Limb (tissue), 2 donors: ENCODE data around the gene BMP6.

Experiments
- DNase-seq, 2 donors: peaks; one replicate each; pipeline ENCODE4 v3.0.0-alpha.2; 2016; ENCODE audit errors: extremely low spot score in 2 of 2

The BMP6 gene

DNA sequence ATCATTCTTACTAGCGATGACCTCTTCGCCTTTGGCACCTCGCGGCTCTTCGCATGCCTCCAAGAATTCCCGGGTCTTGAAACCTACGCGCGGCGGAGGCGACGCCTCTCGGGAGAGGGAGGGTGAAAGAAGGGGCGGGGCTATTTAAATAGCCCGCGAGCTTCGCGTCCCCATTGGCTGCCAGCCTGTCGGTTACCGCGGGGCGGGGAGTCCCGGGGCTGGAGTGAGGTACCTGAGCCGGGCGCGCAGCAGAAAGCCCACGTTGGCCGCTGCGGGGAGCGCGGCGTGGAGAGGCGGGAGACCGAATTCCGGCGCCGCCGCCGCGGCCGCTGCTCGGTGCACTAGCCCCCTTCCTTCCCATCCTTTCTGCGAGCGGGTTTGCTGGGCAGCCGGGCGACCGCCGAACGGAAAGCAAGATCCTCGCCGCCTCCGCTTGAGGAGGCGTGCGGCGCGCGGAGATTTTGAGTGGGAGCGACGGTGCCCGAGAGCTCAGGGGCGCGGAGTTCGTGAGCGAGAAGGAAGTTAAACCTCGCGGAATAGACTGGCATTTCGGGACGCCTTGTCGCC is at the start of gene BMP6:
TSS of gene BMP6 (plus strand) at position 251 of the 567 bp plus-strand sequence. CDS start 857 bp downstream, outside the sequence.
- DNase-seq, result peak; percentile 84 to 91

DNA sequence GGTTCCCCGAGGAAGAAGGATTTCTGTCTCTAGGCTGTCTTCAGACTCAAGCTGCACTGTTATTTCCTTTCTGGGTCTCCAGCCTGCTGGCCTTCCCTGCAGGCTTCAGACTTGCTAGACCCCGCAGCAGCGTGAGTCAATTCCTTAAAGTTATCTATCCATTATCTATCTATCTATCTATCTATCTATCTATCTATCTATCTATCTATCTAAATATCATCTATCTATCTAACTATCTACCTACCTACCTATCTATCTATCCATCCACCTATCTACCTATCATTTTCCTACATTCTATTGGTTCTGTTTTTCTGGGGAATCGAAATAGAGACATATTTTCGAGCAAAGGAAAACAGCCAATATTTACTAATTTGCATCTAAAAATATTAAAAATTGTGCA is 48.7 kb upstream of the BMP6 start:
- no peak for DNase-seq

DNA sequence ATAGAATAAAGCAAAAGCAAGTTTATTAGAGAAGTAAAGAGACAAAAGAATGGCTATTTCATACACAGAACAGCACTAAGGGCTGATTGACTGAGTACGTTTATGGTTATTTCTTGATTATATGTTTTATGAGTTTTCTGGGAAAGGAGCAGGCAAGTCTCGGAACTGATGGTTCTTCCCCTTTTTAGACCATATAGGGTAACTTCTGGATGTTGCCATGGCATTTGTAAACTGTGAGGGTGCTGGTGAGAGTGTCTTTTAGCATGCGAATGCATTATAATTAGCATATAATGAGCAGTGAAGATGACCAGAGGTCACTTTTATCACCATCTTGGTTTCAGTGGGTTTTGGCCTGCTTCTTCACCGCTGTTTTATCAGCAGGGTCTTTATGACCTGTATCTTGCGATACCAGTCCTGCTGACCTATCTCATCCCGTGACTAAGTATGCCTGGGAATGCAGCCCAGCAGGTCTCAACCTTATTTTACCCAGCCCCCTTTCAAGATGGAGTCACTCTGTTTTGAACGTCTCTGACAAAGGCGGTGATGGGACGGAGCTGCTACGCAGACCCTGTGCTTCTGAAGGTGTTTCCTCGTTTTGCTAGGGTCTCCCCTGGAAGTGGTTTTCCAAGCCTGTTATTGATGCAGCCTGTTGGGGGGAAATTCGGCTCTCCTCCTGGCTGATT is 45.4 kb upstream of the BMP6 start:
- DNase-seq, result no peak

DNA sequence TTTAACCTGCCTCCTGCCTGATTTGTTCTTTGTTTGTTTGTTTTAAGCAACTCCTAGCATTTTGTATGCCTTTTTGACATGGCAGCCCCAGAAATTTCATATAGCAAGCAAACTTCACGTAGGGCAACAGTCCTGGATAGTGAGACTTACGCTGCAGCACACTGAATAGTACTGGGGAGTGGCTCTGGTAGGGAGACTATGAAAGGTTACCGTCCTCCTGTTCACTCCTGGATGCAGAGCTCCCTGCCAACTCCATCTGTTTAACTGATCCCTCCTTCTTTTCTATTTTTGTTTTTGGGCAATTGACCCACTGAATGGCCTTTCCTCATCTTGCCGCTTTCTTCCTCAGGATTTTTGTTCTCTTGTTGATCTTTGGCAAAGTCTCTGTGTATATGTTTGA is 44.5 kb upstream of the BMP6 start:
- DNase-seq, result no peak

DNA sequence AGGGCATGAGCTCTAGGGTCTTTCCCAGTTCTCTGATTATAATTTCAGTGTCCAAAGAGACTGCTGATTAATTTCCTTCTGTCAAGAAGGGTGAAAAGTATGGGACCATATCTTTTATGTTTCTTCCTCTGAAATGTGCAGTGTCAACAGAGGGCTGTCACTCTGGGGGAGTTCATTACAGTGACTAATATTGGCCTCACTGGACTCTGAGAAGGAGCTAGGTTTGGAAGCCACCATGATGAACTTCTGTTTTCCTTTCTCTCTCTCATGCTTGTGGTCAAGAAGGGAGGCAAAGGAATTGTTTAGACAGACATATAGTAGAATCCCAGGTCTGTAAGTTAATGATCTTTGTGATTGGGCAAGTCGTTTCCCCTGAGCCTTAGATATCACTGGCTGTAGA is 41.8 kb upstream of the BMP6 start:
- DNase-seq, result no peak

DNA sequence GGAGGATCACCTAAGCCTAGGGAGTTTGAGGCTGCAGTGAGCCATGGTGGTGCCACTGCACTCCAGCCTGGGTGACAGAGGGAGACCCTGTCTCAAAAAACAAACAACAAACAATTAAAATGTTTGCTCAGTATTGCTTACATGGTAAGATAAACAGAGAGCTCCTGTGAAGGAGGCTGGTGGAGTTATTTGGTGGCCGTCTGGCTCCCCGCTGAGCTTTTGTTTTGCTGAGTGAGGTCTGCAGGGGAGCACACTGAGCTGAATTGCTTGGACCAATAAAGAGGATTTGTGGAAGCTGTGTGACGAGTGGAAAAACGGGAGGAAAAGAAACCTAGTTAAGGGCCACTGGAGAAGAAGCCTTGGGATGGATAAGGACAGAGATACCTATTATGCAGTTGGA is 41.1 kb upstream of the BMP6 start:
- no peak for DNase-seq

DNA sequence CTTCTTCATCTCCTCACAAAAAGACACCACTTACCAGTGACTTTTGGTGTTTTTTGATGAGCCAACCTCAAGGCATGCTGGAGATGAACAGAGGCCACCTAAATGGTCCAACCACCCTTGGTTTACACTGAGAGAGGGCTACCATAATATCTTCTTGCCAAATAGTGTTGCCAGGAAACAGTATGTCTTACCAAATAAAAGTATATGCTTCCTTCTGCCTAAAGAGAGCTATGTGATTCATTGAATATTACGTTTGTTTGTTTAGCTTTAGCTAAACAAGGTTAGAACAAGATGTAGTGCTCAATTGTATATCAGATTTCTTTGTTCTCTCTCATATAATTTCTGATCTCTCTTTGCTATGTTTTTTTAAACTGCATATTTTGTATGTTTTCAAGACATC is 40.6 kb upstream of the BMP6 start:
- no peak for DNase-seq

DNA sequence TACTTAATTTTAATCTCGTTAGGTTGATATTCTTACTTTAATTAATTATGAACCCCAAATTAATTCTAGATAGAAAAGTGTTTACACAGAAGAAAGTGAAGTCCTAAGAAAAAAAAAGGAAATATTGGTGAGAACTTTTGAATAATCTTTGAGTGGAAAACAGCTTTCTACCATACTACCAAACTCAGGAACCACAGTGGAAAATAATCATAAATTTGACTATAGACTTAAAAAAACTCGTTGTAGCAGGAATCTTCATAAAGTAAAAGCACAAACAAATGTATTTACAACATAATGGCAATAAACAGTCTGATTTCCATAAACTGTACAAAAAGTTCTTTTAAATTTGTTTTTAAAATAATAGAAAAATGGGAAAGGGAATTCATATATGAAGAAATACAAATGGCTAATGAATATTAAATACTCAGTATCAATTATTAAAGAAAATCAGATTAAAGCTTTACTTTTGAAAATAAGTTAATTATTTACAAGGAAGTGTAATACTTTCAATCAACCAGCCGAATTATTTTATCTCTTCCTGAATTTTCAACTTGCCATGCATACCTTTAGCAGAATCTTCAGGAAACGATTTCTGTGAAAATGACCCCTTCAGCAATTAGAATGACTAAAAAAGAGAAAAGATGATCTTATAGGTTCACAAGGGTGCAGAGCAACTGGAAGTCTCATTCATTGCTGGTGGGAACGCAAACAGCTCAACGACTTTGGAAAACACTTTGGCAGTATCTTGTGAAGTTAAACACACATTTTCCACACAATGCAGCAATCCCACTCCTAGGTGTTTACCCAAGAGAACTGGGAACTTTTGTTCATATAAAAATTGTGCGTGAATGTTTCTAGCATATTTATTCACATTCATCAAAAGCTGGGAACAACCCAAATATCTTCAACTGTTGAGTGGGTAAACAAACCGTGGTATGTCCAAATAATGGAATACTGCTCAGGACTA is 38.5 kb upstream of the BMP6 start:
- DNase-seq, result no peak

DNA sequence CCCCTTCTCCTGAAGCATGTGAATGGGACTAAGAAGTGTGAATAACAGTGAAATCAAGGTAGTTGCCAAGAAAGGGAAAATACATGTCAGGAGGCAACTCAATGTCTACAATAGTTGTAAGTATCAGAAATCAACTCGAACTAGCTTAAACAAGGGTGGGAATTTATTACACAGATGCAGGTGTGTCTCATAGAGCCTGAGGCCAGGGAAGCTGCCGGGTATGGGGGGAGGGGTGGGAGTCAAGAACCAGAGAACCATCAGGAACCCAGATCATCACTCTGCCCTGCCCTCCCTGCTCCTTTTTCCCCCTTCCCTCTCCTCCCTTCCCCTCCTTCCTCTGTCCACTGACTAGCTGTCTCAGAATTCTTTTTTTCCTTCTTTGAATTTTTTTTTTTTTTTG is 34.9 kb upstream of the BMP6 start:
- no peak for DNase-seq

DNA sequence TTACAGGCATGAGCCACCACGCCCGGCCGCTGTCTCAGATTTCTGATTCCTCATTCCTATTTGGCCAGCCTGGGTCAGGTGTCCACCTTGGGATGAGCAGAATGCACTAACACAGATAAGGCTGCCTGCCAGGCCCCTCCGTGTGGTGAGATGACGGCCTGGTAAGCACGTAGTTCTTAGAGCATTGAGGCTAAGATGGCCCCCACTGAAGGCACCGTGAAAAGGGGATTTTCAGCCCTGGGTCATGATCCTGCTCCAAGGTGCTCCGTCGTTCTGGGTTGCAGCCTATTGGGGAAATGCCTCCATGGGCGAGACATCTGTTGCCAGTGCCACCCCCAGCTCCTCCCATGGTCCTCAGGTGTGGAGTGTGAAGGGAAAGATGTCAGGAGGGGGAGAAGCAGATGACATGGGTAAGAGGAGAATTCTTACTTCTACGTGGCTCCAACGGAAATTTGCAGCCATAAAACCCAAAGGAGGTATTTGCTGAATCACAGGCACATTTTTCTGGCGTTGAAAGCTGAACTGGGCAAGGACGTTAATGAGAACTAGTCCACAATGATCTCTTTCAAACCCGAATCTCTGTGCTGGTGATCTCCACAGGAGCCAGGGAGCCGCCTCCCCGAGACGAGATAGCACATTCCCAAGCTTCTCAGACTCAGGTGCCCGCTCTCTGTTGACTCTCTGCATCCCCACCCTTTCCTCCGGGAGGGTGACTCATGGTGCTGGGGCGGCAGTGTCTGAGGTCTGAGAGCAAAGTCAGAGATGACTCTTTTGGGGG is 34.0 kb upstream of the BMP6 start:
- no peak for DNase-seq

DNA sequence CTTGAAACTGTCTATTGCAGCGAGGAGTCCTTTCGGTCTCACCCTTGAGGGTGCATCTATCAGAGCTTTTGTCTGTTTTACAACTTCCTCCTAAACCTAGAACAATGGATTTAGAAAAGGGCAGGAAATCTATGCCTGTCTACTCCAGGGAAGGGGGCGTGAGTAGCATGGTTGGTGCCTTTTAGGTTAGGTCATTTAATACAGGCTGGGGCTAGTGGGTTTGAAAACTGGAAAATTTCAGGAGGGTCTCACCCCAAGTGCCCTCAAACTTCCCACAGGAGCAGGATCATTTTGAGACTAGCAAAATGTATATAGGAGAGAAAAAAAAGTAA is 33.5 kb upstream of the BMP6 start:
- no peak for DNase-seq

DNA sequence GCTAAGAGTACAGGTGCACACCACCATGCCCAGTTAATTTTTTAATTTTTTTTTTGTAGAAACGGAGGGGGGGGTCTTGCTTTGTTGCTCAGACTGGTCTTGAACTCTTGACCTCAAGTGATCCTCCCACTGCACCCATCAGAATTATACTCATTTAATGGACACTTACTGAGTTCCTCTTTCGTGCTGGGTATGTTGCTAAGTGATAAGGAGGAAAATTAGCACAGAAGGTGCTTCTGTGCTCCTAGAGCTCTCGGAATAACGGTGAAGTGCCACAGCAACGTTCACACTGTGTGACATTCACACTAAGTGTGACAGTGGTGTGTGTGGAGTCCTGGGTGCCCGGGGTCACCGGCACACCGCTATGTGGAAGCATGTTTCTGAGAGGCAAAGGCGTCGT is 32.1 kb upstream of the BMP6 start:
- DNase-seq, result no peak

DNA sequence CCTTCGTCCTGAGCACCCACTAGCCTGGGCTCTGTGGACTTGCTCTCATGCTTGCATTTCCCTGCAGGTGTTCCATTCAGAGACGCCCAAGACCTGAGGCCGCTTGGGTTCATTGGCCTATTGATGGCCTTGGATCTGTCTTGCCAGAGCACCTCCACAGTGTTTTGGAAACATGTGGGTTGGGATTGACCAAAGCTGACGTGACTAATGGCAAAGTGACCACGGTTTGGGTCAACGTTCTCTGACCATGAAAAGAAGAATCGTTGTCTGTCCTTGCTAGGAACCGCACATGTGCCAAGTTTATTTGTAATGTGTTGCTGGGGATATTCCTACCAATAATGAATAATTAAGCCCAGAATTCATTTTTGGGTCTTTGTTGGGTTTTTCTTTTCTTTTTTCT is 29.8 kb upstream of the BMP6 start:
- DNase-seq, result no peak

DNA sequence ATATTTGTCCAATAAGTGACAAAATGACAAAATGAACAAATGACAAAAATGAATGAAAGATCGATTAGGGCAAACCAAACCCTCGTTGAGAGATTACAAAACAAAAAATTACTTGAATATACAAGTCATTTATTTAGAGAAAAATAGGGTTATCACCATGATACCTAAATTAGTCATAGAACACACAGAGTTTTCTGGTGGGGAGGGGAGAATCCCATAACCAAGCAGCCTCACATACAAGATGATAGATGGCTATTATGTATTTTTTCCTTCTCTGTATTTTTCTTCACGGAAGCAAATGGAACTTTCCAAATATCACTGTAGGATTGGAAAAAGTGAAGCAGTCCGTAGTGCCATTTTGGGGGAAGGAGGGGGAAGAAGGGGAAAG is 28.5 kb upstream of the BMP6 start:
- no peak for DNase-seq

DNA sequence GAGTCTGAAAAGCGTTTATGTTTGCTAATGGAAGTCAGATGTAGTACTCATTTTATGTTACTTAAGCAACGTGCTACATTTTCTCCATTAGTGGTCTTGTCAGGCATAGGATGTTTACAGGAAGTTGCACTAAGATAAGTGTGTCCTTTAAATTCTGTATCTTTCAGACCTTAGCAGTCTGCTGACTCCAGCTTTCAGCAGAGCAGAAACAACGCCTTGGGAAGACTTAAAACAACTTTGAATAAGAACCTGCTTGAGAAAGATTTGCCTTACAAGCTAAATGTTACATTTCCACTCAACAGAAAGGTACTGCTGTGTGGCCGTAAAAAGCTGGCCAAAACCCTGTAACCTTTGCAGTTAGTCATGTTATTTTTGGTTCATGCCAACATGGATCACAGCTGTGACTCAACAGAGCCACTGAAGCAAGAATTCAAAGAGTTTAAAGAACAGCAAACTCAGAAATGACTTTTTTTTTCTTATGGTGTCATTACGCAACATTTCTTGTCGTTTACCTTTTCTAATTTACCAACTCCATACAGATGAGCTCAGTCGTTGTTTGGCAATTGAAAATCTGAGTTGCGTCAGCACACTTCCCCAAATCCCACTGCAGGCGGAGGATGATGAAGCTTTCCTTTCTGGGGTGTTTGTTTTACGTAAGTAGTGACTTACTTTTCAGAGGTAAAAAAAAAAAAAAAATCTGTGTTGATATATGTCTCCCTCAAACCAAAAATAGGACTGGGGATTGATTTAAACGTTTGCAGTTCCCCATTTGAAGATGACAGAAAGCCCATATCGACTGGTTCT is 27.9 kb upstream of the BMP6 start:
- DNase-seq, result no peak

DNA sequence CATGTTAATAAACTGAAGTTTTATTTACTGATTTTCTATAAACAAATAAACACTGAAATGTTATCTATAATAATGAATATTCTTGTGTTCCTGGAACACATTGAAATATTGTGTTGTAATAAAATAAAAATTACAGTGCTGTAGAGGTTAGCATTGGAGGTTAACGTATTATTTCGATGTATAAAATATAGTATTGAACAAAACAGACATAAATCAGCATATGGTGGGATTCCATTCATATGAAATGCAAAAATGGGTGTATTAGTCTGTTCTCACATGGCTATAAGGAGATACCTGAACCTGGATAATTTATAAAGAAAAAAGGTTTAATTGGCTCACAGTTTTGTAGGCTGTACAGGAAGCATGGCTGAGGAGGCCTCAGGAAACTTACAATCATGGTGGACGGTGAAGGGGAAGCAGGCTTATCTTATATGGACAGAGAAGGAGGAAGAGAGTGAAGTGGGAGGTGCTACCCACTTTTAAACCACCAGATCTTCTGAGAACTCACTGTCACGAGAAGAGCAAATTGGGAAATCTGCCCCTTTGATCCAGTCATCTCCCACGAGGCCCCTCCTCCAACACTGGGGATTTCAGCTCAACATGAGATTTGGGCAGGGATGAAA is 24.6 kb upstream of the BMP6 start:
- DNase-seq, result no peak

DNA sequence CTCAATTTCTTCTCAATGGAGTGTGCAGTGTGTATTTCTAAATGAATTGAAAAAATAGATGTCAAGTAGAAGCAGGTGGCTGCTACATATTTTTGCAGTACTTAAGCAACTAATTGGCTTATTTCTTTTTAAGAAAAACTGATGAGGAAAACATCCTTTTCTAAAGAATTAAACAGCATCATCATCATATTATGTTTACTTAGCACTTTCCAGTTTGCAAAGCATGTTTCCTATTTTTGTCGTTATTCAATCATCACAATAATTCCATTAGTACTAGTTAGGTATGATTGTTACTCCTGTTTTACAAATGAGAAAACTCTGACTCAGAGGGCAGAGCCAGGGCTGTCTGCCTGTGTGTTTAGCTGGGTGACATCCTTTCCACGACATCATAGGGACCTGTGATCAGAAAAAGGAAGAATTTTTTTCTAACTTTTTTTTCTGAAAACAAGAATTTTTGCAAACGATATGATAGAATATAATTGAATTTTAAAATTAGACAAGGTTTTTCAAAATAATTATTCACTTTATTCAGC is 22.7 kb upstream of the BMP6 start:
- DNase-seq, result no peak

DNA sequence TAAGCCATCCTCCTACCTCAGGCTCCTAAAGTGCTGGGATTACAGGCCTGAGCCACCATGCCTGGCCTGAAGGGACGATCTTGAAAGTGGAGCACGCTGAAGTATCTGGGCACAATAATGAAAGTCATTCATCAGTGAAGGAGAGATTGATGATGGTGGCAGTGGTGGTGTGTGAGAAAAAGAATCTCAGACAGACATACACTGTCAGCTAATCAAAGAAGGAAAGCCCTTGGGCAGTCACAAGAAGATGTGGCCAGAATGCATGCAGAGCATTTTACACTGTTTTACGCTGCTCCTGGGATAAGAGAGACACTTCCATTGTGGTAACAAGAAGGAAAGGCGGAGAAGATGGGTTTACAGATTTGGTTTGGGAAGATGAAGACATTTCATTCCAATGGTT is 20.4 kb upstream of the BMP6 start:
- no peak for DNase-seq

DNA sequence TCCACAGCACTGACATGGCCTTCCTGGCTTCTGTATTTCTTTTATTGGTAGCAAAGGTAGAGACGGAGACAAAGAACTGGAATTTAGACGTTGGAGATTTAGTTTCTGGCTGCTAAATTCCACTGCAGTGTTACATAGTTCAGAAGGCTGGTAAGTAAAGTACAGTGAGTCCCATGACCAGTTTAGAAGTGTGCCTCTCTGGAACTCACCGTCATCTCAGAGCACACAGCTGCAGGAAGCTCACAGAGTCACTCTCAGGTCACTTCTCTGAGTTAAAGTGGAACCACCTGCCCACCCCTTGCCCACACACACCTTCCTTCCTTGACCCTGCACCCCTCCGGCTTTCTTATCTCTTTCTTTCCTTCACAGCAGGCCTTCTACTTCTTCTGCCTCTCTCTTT is 19.6 kb upstream of the BMP6 start:
- DNase-seq, result no peak

DNA sequence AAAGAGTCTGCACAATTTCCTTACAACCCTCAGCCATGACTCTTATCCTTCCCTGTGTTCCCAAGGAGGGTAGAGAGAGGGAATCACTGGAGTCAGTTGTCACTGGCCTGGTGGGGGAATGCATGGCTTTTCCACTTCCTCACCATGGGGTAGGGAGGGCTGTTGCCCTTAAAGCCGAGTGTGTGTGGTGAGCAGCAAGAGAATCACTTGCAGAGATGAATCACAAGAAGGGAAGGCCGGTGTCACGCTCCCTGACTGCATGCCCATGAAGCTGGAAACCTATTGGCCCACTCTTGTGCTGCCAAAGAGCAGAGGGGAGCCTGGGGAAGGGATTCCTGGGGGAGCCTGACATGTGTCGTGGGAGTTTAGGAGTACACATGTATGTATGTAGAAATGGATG is 18.1 kb upstream of the BMP6 start:
- no peak for DNase-seq
